Cardiac atrium fibroblast (primary cell): Measurements from ENCODE around the gene SEC11A. TPM values are rescaled to one million over a fixed set of nuclear protein-coding genes. Genes with fewer than 3 reads are reported as not detected.

Experiments used
- total RNA-seq: library from RNA; depleted of rRNA; stranded (reverse); fragments of >200 nt; gene quantifications from 2 replicates; pipeline ENCODE4 v1.2.3, GENCODE V29; 2015

Gene SEC11A
- 198 and 227 TPM in 2 replicates for total RNA-seq

GRCh38 chr15:84716036-84716732, at the start of gene SEC11A:
TSS of gene SEC11A (minus strand) at chr15:84716139. CDS start at chr15:84716075, 64 bp downstream.

GRCh38 chr15:84748274-84749110, 32.6 kb upstream of the SEC11A start, which contains the start of gene ZNF592:
TSS of gene ZNF592 (plus strand) at chr15:84748592. CDS start at chr15:84782676, 34,084 bp downstream.

GRCh38 chr15:84658080-84658787, 57.7 kb downstream of the SEC11A start, which contains the start of gene NMB:
TSS of gene NMB (minus strand) at chr15:84658199. CDS start at chr15:84658152, 47 bp downstream.

GRCh38 chr15:84653910-84654688, 61.8 kb downstream of the SEC11A start, which contains the start of gene WDR73:
TSS of gene WDR73 (minus strand) at chr15:84654283. CDS start at chr15:84654274, 9 bp downstream.

Other genes with a start within 250 kb of the SEC11A start
- 6.0 and 8.1 TPM in 2 replicates for gene ZSCAN2, start 115.1 kb downstream of the SEC11A start, total RNA-seq
- gene WDR73, start 61.9 kb downstream of the SEC11A start, total RNA-seq = 11.5 and 16.8 TPM in 2 replicates
- 6.1 and 8.7 TPM in 2 replicates for gene NMB, start 57.9 kb downstream of the SEC11A start, total RNA-seq
- gene ZNF592, start 32.5 kb upstream of the SEC11A start, total RNA-seq = 9.4 TPM in 2 replicates
- gene ALPK3, start 101.2 kb upstream of the SEC11A start, total RNA-seq = 0.97 and 6.0 TPM in 2 replicates
- not detected in 2 replicates for gene SLC28A1, start 168.5 kb upstream of the SEC11A start, total RNA-seq